K562 (cell line): ENCODE measurements around the gene ATP5PD. TPM values are rescaled to one million over a fixed set of nuclear protein-coding genes. Genes with fewer than 3 reads are reported as not detected.

Source experiments
- ATAC-seq: fragments of 200-7000 bp; cut with Tn5 transposase; 3 replicates; pipeline ENCODE4 v1.9.1; 2020; ENCODE audit warnings: moderate library complexity
- BruUV-seq: library from RNA; stranded (reverse); fragments of 400-500 nt; replicated peaks from 2 replicates; lab custom pipeline; 2021; lab: Mats Ljungman, UMichigan
- CTCF ChIA-PET: fragments of 300-600 bp; formaldehyde crosslinking; extraction: SDS; loops from one replicate; lab custom pipeline; 2021; ENCODE audit warnings: low intra/inter-chr PET ratio; lab: Yijun Ruan, JAX
- POLR2A ChIA-PET: fragments of 300-600, 350-650 bp; sonication (Branson Sonifier 250); formaldehyde crosslinking; extraction: SDS; loops from one replicate; lab custom pipeline; 2021; ENCODE audit warnings: antibody characterized with exemption, inconsistent platforms; lab: Yijun Ruan, JAX
- DNase-seq, 4 experiments: peaks; one replicate each; pipeline versions ENCODE4 v3.0.0 to v3.0.0-alpha.2; 2011 to 2018; ENCODE audit warnings: low spot score in 3 of 4, mixed read lengths in 3 of 4; ENCODE audit errors: extremely low read depth in 1 of 4
- FAIRE-seq: peaks from 2 replicates; lab custom pipeline; 2011; peaks lifted over from hg19 to GRCh38; lab: Jason Lieb, UNC
- H2AFZ ChIP-seq: 2 replicates; pipeline ENCODE4 v1.6.0; 2011; ENCODE audit warnings: low read depth, low read length, control low read depth, inconsistent platforms
- H3K27ac ChIP-seq: fragments of 200-600 bp; 3 replicates; pipeline ENCODE4 v1.8.0; 2011; ENCODE audit warnings: low read depth, mild to moderate bottlenecking, control low read depth, inconsistent platforms, low read length, moderate library complexity, mixed read lengths; ENCODE audit errors: extremely low read depth
- H3K27me3 ChIP-seq, 2 experiments: fragments of 300-600 bp in 1 of 2; 2 replicates in 1 of 2; 3 replicates in 1 of 2; pipeline versions ENCODE4 v1.6.0 to v1.8.0; 2011; ENCODE audit warnings: inconsistent platforms in 2 of 2, low read length in 2 of 2, mild to moderate bottlenecking in 1 of 2, mixed read lengths in 1 of 2, moderate library complexity in 1 of 2; ENCODE audit not compliant: control insufficient read depth in 2 of 2, insufficient read depth in 2 of 2
- H3K36me3 ChIP-seq: fragments of 300-600 bp; 3 replicates; pipeline ENCODE4 v1.8.0; 2011; ENCODE audit warnings: mild to moderate bottlenecking, low read length, inconsistent platforms; ENCODE audit not compliant: control insufficient read depth, insufficient read depth
- H3K4me1 ChIP-seq, 2 experiments: fragments of 200-600 bp in 1 of 2; replicated peaks in 1 of 2; 2 replicates in 1 of 2; 3 replicates in 1 of 2; pipeline versions ENCODE4 v1.5.1 to v1.8.0; 2011; ENCODE audit warnings: inconsistent platforms in 2 of 2, low read length in 2 of 2, mild to moderate bottlenecking in 1 of 2, mixed read lengths in 1 of 2, moderate library complexity in 1 of 2; ENCODE audit not compliant: control insufficient read depth in 2 of 2, insufficient read depth in 2 of 2
- H3K4me2 ChIP-seq: 2 replicates; pipeline ENCODE4 v1.6.1; 2011; ENCODE audit warnings: low read length, control low read depth, inconsistent platforms, mixed read lengths; ENCODE audit not compliant: insufficient read depth
- H3K4me3 ChIP-seq: fragments of 200-600 bp; sonication (generic), shearing (Covaris generic); 2 replicates; pipeline ENCODE4 v1.5.1; 2016; ENCODE audit warnings: control low read depth, inconsistent platforms
- H3K79me2 ChIP-seq: fragments of 200-600 bp; 3 replicates; pipeline ENCODE4 v1.8.0; 2011; ENCODE audit warnings: low read length, inconsistent platforms; ENCODE audit not compliant: control insufficient read depth, insufficient read depth
- H3K9ac ChIP-seq, 2 experiments: 2 replicates each; pipeline versions ENCODE4 v1.6.0 to v1.6.1; 2011; ENCODE audit warnings: low read depth in 2 of 2, low read length in 2 of 2, control low read depth in 1 of 2, inconsistent platforms in 1 of 2, mild to moderate bottlenecking in 1 of 2, mixed read lengths in 1 of 2; ENCODE audit not compliant: insufficient read depth in 1 of 2
- H3K9me1 ChIP-seq: one replicate; pipeline ENCODE4 v1.6.0; 2011; ENCODE audit warnings: inconsistent platforms, mild to moderate bottlenecking, low read length, moderate library complexity; ENCODE audit not compliant: control insufficient read depth, insufficient read depth
- H3K9me3 ChIP-seq: replicated peaks from 2 replicates; pipeline ENCODE4 v1.5.1; 2011; ENCODE audit warnings: low read depth, low read length, inconsistent platforms; ENCODE audit not compliant: control insufficient read depth, insufficient read depth
- H4K20me1 ChIP-seq: replicated peaks from 2 replicates; pipeline ENCODE4 v1.6.1; 2011; ENCODE audit warnings: low read length, inconsistent platforms, mixed read lengths; ENCODE audit not compliant: control insufficient read depth, insufficient read depth
- CEBPB ChIP-seq: fragments of 450-650 bp; IDR thresholded peaks from 2 replicates; pipeline ENCODE4 v1.6.1; 2016; ENCODE audit warnings: missing genetic modification characterization, missing compliant biosample characterization
- DMBX1 ChIP-seq: fragments of 250-450 bp; sonication (Bioruptor Pico); IDR thresholded peaks from 2 replicates; pipeline ENCODE4 v1.8.0; 2022; ENCODE audit warnings: inconsistent platforms, mild to moderate bottlenecking, moderate library complexity, borderline replicate concordance
- IFI16 ChIP-seq: fragments of 250-450 bp; sonication (Bioruptor Pico); IDR thresholded peaks from 2 replicates; pipeline ENCODE4 v2.1.2; 2022; ENCODE audit warnings: mild to moderate bottlenecking, inconsistent platforms
- MEIS2 ChIP-seq: fragments of 450-650 bp; IDR thresholded peaks from 2 replicates; pipeline ENCODE4 v1.6.1; 2014; ENCODE audit warnings: mild to moderate bottlenecking; ENCODE audit not compliant: partially characterized antibody
- MGA ChIP-seq: fragments of 450-650 bp; IDR thresholded peaks from 2 replicates; pipeline ENCODE4 v1.6.1; 2016; ENCODE audit warnings: mild to moderate bottlenecking, moderate library complexity
- PKNOX1 ChIP-seq: fragments of 450-650 bp; IDR thresholded peaks from 2 replicates; pipeline ENCODE4 v1.6.1; 2016
- TGIF2 ChIP-seq: sonication (generic); formaldehyde crosslinking; IDR thresholded peaks from 2 replicates; pipeline ENCODE4 v1.8.1; 2022; ENCODE audit warnings: mild to moderate bottlenecking, missing genetic modification reagents, moderate library complexity
- ZNF384 ChIP-seq: IDR thresholded peaks from 2 replicates; pipeline ENCODE4 v1.6.1; 2012; ENCODE audit warnings: low read depth, low read length, improper control_type of control experiment
- WGBS: fragments of 100-300 bp; shearing (Covaris generic); methylation state at CpG from one replicate; pipeline ENCODE4 v1.1.6; 2016; ENCODE audit warnings: low coverage, mixed read lengths; ENCODE audit not compliant: insufficient coverage; ENCODE audit errors: missing lambda C conversion rate; 5-methylcytosine and 5-hydroxymethylcytosine counted together
- in situ Hi-C: fragments of 300-500 bp; cut with MboI; formaldehyde crosslinking; loops from 4 replicates; pipeline ENCODE4 v1.15.0; 2018; ENCODE audit warnings: inconsistent platforms, mixed read lengths
- intact Hi-C: fragments of 100-400 bp; cut with micrococcal nuclease; formaldehyde crosslinking; loops from 2 replicates; pipeline ENCODE4 v1.14.2; 2022
- polyA plus RNA-seq, 8 experiments: library from polyadenylated mRNA; depleted of rRNA in 4 of 8; stranded (reverse) in 5 of 8; unstranded in 3 of 8; fragments of >200 nt; fragmentation: Nextera tagmentation in 2 of 8; fragmentation: Illumina TruSeq in 1 of 8; extraction: Ambion mirVana in 2 of 8; extraction: Trizol in 1 of 8; gene quantifications; 2 replicates each; pipeline versions ENCODE4 v1.2.1 to v1.2.3, GENCODE V29; 2011 to 2014; ENCODE audit warnings: inconsistent platforms in 1 of 8, missing spikeins in 1 of 8
- total RNA-seq, 7 experiments: library from RNA; depleted of rRNA in 6 of 7; stranded (reverse); fragments of >200 nt in 6 of 7; fragmentation: Illumina TruSeq in 2 of 7; extraction: Trizol in 2 of 7; gene quantifications; 2 replicates each; pipeline versions ENCODE4 v1.2.1 to v1.2.3, GENCODE V29; 2011 to 2021; ENCODE audit warnings: low replicate concordance in 1 of 7

ATP5PD gene
- total and polyA plus RNA-seq, 9 of the 15 experiments (the other 6 are each of a cell fraction or from before 2014, with no cell fraction given), result 271 to 828 (median 432) TPM

GRCh38 chr17:75073618-75074047, 26.9 kb upstream of the ATP5PD start:
- no peak for FAIRE-seq
- intact Hi-C loops, result loop anchor here (5.0 kb wide), 1 partner anchor 34 kb away; the partner anchor contains the start of gene ARMC7
- H3K4me2 ChIP-seq, result no peak overlapping the region
- WGBS, result 75% methylated on average over 5 of the region's 5 CpGs
- no peaks in the 10 kb centered on the region for H3K79me2 ChIP-seq
- no peaks in the 10 kb centered on the region for H4K20me1 ChIP-seq
- H2AFZ ChIP-seq, result peak overlapping the region; percentile 25
- H3K27me3 ChIP-seq, result no peaks in the 10 kb centered on the region
- H3K9me1 ChIP-seq, result no peaks in the 10 kb centered on the region
- H3K9me3 ChIP-seq, result no peaks in the 10 kb centered on the region
- H3K9ac ChIP-seq, result peak overlapping the region in 1 of 2 experiments; percentile 83; a peak in 1 of 4 replicates
- in situ Hi-C loops, result no loop called here
- ATAC-seq, result no peak
- no peak for DNase-seq
- H3K4me3 ChIP-seq, result no peak overlapping the region
- ChIA-PET POLR2A (interaction anchor here (0.6 to 3.1 kb wide), 9 partner anchors 12 to 1764 kb away, joined by 3 to 12 read pairs (median 3); partner anchors contain the start of gene ARMC7), CTCF (no interaction called here)
- H3K36me3 ChIP-seq, result no peaks in the 10 kb centered on the region
- no TSS peak for BruUV-seq
- H3K4me1 ChIP-seq, result peaks cover 30 to 48% of the 10 kb centered on the region in 2 experiments
- H3K27ac ChIP-seq, result no peak overlapping the region
- TF ChIP-seq MGA (no peak), DMBX1 (CRISPR knock-in tag) (0 out of 2 replicates have a peak, but pooled peaks have one; percentile 27), CEBPB (tag) (peak; percentile 52), PKNOX1 (peak; percentile 82), ZNF384 (peak; percentile 66; the same call in 1 of the 2 replicates), IFI16 (no peak), MEIS2 (peak; percentile 84), TGIF2 (no peak)
